WTC11 (cell line): Measurements from ENCODE around the gene GPC1.

Source experiments
- RELA ChIP-seq: sonication (generic); formaldehyde crosslinking; IDR thresholded peaks from 2 replicates; pipeline ENCODE4 v1.8.1; 2022; ENCODE audit warnings: missing genetic modification reagents, mild to moderate bottlenecking, borderline replicate concordance
- TF ChIP-seq, protein P1 (sequence below): fragments of 200-600 bp; IDR thresholded peaks from 2 replicates; pipeline ENCODE4 v1.8.0; 2022; ENCODE audit warnings: antibody characterized with exemption

- TF ChIP-seq, protein P1, sequence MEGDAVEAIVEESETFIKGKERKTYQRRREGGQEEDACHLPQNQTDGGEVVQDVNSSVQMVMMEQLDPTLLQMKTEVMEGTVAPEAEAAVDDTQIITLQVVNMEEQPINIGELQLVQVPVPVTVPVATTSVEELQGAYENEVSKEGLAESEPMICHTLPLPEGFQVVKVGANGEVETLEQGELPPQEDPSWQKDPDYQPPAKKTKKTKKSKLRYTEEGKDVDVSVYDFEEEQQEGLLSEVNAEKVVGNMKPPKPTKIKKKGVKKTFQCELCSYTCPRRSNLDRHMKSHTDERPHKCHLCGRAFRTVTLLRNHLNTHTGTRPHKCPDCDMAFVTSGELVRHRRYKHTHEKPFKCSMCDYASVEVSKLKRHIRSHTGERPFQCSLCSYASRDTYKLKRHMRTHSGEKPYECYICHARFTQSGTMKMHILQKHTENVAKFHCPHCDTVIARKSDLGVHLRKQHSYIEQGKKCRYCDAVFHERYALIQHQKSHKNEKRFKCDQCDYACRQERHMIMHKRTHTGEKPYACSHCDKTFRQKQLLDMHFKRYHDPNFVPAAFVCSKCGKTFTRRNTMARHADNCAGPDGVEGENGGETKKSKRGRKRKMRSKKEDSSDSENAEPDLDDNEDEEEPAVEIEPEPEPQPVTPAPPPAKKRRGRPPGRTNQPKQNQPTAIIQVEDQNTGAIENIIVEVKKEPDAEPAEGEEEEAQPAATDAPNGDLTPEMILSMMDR, result no peak
- no peak for TF ChIP-seq RELA (CRISPR knock-in tag)
Measured at GRCh38 chr2:240457223-240458043, 22.0 kb downstream of the GPC1 start.
